RPMI7951 (cell line): ENCODE measurements around the gene C19orf67. TPM values are rescaled to one million over a fixed set of nuclear protein-coding genes. Genes with fewer than 3 reads are reported as not detected.
A peak's percentile ranks its signal among the peaks of the same experiment; 100 is the strongest.
"Not testable (repeated sequence)": the region's sequence is repeated elsewhere in the genome, so short reads cannot be mapped to it uniquely, and the experiment has no call there.

Experiments
- DNase-seq: peaks from one replicate; pipeline ENCODE4 v3.0.0-alpha.2; 2012; ENCODE audit warnings: low read depth
- total RNA-seq: library from RNA; depleted of rRNA; stranded (reverse); fragments of >200 nt; shearing (Covaris generic); gene quantifications from 2 replicates; pipeline ENCODE4 v1.2.3, GENCODE V29; 2014

Gene C19orf67
- total RNA-seq, 1 experiment from 2014 or later = not detected

DNA sequence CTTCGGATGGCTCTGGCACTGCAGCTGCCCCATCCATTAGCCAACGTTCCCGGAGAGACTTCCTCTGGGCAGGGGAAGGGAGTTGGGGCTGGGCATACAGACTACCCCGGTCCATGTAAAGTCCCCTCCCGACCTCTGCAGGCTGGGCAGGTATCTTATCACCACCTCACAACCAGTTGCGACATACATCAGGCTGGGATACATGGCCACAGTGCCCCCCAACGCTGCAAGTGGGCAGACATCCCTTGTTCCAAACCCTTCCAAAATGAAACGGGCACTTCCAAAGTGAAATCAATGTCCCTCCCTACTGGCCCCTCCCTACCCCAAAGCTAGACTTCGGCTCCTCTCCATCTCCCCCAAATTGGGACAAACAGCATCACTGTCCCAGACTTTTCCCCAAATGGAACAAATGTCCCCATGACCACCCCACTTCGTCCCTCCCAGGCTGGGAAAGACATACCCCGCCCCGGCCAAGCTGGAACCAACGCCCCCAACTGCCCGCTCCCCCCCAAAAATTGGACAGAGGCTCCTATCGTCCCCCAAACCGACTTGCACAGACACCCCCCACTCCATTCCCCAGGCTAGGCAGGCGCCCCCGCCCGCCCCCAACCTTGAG, 28.7 kb downstream of the C19orf67 start:
- DNase-seq = no peak

DNA sequence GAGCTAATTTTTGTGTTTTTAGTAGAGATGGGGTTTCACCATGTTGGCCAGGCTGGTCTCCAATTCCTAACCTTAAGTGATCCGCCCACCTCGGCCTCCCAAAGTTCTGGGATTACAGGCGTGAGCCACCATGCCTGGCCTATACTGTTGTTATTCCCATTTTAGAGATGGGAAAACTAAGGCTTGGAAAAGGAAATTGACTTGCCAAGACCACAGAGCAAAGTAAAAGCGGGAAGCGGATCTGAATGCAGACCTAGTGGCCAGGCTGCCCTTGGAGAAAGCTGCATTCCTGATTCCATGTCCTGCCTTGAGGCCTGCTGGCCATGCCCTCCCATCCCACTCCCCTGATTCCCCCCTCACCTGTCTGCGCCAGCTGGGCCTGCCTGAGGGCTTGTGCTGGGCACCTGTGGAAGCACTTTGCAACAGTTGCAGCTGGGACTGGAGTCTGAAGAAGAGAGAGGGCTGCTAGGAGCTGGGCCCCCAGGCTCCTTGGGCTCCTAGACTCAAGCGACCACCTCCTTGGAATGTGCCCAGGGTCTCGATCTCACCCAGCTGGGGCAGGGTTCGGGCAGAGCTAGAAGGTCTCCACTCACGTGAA, 29.4 kb downstream of the C19orf67 start:
- DNase-seq = no peak

DNA sequence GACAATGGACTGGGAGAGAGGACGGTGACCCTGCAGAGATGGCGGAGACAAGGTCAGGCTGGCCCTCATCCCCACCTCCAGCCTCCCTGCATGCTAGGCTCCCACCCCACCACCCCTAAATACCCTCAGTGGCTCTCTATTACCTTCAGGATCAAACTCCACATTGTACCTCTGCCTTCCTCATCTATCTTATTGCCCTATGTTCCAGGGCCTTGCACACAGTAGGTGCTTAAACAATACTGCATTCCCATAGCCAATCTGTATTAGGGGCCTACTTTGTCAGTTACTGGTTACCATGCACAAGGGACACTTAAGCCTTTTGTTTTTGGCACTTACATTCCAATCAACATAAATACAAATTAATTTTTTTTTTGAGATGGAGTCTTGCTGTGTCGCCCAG, 30.2 kb downstream of the C19orf67 start:
- DNase-seq = no peak

DNA sequence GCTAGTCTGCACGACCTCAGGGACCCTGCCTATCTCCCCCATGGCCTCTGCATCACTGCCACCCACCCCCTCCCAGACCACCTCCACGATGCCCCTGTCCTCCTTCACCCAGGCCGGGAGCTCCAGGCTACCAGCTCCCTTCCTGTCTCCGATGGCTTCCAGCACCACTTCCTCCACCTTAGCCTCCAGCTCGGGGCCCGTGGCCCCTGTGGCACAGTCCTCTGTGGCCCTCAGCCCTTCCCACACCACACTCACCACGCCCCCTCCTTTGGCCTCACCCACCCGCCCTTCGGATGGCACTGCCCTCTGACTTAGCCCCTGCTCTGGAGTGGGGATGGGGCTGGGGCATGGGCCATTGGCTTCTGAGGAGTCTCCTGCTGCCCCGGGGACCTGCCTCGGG, 30.9 kb downstream of the C19orf67 start:
- no peak for DNase-seq

DNA sequence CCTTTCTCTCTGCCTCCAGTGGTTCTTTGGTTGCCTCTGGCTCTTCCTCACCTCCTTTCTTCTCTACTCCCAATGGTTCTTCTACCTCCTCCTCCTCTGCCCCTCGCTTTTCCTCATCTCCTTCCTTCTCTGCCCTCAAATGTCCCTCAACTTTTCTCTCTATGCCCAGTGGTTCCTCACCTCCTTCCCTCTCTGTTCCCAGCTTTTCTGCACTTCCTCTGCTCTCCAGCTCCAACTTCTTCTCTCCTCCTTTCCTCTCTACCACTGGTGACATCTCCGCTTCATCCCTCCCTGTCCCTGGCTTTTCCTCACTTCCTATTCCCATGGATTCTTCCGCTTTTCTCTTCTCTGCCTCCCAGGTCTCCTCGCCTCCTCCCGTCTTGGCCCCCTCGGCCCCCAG, 31.5 kb downstream of the C19orf67 start:
- DNase-seq = no peak

DNA sequence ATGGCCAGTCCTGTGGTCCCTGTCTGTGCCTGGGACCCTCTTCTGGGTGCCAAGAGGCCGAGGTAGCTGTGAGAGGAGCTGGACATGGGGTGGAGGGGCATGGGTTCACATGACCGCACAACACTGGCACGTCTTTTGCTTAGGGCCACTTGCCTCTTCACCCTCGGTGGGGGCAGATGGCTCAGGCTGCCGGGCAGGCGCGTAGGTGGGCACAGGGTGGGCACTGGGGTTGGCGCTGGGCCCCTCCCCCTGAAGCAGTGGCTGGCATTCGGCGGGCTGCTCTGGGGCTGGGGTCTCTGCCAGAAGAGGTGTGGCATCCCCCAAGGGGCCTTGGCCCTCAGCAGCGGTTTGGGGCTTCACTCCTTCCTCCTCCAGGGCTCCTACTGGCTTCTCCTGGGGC, 32.1 kb downstream of the C19orf67 start:
- DNase-seq = no peak

DNA sequence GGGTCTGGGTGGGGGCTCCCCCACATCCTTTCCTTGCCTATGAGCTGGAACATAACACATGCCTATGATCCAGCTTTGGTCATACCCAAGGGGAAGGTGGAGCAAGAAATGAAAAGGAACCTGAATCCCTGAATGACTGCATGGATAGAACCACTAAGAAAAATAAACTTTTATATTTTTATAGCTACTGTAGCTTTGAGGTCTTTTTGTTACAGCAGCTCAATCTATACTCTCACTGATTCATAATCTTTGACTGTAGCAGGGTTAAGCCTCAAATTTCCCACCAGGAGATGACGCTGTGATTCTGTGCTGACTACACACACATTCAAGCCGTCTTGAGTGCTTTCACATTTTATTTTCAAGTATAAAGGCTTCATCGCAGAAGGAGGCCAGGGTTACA, 32.6 kb downstream of the C19orf67 start:
- no peak for DNase-seq

DNA sequence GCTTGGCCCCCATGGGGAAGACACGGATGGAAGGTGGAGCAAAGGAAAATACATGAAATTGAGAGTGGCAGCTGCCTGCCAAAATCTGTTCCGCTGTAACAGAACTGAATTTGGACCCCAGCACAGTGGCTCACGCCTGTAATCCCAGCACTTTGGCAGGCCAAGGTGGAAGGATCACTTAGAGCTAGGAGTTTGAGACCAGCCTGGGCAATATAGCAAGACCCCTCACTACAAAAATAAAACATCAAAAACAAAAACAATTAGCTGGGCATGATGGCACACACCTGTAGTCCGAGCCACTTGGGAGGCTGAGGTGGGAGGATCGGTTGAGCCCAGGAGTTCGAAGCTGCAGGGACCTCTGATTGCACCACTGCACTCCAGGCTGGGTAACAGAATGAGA, 33.1 kb downstream of the C19orf67 start:
- DNase-seq = no peak

DNA sequence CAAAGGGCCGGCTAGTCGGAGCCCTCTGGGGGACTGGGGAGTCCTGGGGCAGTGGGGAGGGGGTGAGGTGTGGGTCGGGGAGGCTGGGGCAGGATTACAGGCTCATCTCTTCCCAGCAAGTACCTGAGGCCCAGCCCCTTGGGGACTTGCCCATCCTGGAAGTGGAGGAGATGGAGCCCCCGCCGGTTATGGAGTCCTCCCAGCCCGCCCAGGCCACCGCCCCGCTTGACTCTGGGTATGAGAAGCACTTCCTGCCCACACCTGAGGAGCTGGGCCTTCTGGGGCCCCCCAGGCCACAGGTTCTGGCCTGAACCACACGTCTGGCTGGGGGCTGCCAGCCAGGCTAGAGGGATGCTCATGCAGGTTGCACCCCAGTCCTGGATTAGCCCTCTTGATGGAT, 33.6 kb downstream of the C19orf67 start:
- no peak for DNase-seq

DNA sequence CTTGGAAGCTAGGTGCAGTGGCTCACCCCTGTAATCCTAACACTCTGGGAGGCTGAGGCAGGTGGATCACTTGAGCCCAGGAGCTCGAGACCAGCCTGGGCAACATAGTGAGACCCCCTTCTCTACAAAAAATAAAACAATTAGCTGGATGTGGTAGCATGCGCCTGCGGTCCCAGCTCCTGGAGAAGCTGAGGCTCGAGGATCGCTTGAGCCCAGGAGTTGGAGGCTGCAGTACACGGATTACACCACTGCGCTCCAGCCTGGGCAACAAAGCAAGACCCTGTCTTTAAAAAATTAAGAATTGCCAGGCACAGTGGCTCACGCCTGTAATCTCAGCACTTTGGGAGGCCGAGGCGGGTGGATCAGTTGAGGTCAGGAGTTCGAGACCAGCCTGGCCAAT, 34.6 kb downstream of the C19orf67 start:
- not testable (repeated sequence) for DNase-seq

DNA sequence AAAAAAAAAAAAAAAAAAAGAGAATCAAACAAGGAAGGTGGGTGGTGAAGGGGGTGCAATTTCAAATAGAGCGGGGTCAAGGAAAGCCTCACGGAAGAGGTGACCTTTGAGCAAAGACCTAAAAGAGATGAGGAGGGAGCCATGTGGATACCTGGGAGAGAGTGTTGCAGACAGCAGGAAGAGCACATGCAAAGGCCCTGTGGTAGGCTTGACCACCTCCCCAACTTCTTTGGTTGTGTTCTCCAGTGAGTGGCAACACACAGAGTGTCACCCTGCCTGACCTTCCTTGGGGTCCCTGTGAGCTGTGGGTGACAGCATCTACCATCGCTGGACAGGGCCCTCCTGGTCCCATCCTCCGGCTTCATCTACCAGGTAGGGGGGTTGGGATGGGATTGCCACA, 35.1 kb downstream of the C19orf67 start:
- no peak for DNase-seq

DNA sequence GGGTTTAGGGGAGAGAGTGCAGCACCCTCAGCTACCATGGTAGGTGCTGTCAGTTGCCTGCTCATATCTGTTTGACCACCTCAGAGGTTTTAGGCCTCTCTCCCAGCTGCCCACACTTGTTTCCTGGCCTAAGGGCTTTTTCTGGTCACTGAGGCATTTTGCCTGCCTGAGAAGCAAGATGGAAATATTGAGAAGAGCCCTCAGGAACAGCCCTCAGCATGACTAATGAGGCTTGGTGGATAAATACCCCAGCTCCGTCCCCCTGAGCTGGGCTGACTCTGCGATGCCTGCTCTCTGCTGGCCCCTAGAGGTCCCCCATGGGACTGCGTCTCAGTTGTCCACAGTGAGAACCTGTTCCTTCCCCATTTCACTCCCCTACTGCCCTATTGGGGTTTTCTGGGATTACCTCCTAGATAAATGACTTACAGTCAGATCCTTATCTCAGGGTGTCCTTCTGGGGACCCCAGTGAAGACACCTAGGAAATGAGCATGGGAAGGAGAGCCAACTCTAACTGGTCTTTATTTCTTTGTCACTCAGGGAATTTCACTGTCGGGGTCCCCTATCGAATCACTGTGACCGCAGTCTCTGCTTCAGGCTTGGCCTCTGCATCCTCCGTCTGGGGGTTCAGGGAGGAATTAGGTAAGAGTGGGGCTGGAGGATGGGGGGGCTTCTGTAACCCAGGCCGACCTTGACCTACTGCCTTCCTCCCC, 37.0 kb downstream of the C19orf67 start:
- peak; percentile 79 for DNase-seq

DNA sequence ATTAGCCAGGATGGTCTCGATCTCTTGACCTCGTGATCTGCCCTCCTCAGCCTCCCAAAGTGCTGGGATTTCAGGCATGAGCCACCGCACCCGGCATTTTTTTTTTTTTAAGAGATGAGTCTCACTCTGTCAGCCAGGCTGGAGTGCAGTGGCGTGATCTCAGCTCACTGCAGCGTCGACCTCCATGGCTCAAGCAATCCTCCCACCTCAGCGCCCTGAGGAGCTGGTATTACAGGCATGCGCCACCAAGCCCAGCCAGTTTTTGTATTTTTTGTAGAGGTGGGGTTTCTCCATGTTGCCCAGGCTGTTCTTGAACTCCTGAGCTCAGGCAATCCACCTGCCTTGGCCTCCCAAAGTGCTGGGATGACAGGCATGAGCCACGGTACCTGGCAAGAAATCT, 37.7 kb downstream of the C19orf67 start:
- DNase-seq = not testable (repeated sequence)

DNA sequence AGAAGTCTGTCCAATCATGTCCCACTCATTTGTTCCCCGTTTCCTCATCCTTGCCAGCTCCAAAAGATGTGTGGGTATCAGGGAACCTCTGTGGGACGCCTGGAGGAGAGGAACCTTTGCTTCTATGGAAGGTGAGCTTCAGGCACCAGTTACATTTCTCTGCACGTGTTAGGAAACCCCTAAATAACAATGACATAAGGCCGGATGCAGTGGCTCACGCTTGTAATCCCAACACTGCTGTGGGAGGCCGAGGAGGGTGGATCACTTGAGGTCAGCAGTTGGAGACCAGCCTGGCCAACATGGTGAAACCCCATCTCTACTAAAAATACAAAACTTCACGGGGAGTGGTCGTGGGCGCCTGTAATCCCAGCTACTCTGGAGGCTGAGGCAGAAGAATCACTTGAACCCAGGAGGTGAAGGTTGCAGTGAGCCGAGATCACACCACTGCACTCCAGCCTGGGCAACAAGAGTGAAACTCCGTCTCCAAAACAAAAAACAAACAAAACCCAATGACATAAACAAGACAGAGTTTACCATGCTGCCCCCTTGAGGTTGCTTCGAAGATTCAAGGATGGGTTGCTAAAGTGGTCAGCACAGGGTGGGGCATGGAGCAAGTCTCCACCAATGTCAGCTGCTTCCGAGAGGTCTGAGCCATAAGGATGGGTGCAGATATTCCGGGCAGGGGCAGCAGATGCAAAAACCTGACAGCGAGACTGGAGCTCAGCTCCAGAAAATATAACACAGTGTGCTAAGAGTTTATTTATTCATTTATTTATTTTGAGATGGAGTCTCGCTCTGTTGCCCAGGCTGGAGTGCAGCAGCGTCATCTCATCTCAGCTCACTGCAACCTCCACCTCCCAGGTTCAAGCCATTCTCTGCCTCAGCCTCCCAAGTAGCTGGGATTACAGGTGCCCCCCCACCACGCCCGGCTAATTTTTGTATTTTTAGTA, 42.6 kb downstream of the C19orf67 start:
- peak; percentile 67 for DNase-seq

DNA sequence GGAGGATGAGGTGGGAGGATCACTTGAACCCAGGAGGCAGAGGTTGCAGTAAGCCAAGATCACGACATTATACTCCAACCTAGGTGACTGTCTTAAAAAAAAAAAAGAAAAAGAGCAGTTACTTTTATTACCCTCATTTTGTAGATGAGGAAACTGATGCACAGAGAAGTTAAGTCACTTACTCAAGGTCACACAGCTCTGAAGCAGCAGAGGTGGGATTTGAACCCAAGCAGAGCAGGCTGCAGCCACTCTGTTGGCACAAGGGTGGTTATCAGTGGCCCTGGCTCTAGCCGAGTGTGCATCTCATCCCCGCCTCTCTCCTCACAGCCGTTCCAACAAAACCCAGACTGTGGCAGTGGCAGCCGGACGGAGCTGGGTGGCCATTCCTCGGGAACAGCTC, 46.4 kb downstream of the C19orf67 start:
- no peak for DNase-seq

DNA sequence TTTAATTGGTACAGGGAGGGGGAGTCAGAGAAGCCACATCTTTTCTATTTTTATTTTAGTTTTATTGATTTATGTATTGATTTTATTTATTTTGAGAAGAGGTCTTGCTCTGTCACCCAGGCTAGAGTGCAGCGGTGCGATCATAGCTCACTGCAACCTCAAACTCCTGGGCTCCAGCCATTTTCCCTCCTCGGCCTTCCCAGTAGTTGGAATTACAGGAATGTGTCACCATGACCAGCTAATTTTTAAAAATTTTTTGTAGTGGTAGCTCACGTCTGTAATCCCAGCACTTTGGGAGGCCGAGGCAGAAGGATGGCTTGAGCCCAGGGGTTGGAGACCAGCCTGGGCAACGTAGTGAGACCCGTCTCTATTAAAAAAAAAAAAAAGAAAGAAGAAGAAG, 49.9 kb downstream of the C19orf67 start:
- peak; percentile 31 for DNase-seq

DNA sequence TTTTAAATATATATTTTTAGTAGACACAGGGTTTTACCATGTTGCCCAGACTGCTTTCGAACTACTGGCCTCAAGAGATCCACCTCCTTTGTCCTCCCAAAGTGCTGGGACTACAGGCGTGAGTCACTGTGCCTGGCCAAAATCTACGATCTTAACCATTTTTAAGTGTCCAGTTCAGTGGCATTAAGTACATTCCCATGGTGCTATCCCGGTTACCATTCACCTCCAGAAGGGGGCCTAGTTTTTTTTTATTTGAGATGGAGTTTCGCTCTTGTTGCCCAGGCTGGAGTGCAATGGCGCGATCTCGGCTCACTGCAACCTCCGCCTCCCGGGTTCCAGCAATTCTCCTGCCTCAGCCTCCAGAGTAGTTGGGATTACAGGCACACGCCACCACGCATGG, 50.4 kb downstream of the C19orf67 start:
- DNase-seq = not testable (repeated sequence)

DNA sequence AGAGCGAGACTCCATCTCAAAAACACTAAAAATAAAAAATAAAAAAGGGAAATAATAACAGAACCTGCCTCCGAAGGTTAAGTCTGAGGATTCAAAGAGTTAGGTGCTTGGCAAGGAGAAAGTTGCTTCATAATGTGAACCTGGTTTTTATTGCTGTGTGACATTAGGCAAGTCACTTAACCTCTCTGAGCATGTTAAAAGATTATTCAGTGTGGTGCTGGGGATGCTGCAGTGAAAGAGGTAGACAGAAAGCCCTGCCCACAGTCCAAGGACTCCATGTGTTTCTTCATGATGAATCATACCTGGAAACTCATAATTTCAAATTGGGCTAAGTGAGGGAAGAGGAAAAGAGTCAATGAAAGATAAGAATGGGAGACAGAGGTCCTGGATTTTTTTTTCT, 51.6 kb downstream of the C19orf67 start:
- DNase-seq = no peak

DNA sequence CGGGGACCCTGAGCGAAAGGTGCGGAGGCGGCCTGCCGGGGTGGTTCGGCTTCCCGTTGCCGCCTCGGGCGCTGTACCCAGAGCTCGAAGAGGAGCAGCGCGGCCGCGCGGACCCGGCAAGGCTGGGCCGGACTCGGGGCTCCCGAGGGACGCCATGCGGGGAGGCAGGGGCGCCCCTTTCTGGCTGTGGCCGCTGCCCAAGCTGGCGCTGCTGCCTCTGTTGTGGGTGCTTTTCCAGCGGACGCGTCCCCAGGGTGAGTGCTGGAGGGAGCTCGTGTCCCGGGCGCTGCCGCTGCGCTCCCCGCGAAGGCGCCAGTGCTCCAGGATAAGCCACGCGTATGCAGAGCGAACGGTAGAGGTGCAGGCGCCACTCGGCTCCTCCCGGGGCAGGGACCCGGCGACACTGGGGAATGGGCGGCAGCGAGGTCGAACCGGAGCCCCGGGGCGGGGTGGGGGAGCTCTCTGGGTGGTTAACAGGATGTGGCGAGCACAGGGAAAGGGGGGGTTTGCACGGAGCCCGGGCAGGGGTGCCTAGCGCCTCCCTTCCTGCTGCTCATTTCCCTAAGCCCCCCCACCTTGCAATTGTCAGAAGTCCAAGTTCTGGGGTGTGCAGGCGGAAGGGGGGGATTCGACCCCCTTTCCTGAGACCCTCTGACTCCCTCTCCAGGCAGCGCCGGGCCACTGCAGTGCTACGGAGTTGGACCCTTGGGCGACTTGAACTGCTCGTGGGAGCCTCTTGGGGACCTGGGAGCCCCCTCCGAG, 53.7 kb downstream of the C19orf67 start, which contains the start of gene IL27RA:
TSS of gene IL27RA (plus strand) at position 44 of the 762 bp plus-strand sequence. CDS start at position 155, 111 bp downstream.
- peak; percentile 40 for DNase-seq
